Ishikawa (cell line): Measurements from ENCODE around the gene C4orf50.

ENCODE experiments used
- EGR1 ChIP-seq: IDR thresholded peaks from 2 replicates; pipeline ENCODE4 v1.6.1; 2012
- EP300 ChIP-seq: IDR thresholded peaks from 2 replicates; pipeline ENCODE4 v1.6.1; 2012; ENCODE audit warnings: borderline replicate concordance
- FOXM1 ChIP-seq: IDR thresholded peaks from 2 replicates; pipeline ENCODE4 v1.6.1; 2012; ENCODE audit warnings: low read depth, borderline replicate concordance
- MAX ChIP-seq: IDR thresholded peaks from 2 replicates; pipeline ENCODE4 v1.6.1; 2012
- RAD21 ChIP-seq: IDR thresholded peaks from 2 replicates; pipeline ENCODE4 v1.6.1; 2012; ENCODE audit warnings: low read depth
- REST ChIP-seq: IDR thresholded peaks from 2 replicates; pipeline ENCODE4 v1.6.1; 2012; ENCODE audit warnings: low read depth, mild to moderate bottlenecking
- TEAD4 ChIP-seq: IDR thresholded peaks from 2 replicates; pipeline ENCODE4 v1.6.1; 2012
- USF1 ChIP-seq: IDR thresholded peaks from 2 replicates; pipeline ENCODE4 v1.6.1; 2012
- YY1 ChIP-seq: IDR thresholded peaks from 2 replicates; pipeline ENCODE4 v1.6.1; 2012; ENCODE audit warnings: low read depth
- ZBTB7A ChIP-seq: IDR thresholded peaks from 2 replicates; pipeline ENCODE4 v1.6.1; 2012; ENCODE audit warnings: low read depth

- TF ChIP-seq MAX, result no peak
- no peak for TF ChIP-seq EGR1
- no peak for TF ChIP-seq REST
- no peak for TF ChIP-seq RAD21
- TF ChIP-seq EP300, result no peak
- TF ChIP-seq USF1, result no peak
- TF ChIP-seq TEAD4, result no peak
- TF ChIP-seq YY1, result no peak
- no peak for TF ChIP-seq ZBTB7A
- TF ChIP-seq FOXM1, result no peak
Measured at GRCh38 chr4:5928844-5929420, 89.3 kb downstream of the C4orf50 start.
